Body of pancreas (tissue), 4 donors: Measurements from ENCODE around the gene GRID2. TPM values are rescaled to one million over a fixed set of nuclear protein-coding genes. Genes with fewer than 3 reads are reported as not detected.

Source experiments
- ATAC-seq: fragments of 150-250 bp; one replicate; pipeline ENCODE4 v1.9.1; 2016
- DNase-seq, 4 donors: peaks; one replicate each; pipeline ENCODE4 v3.0.0-alpha.2; 2019
- H3K27ac ChIP-seq, 4 donors: fragments of 200-600 bp; sonication (generic); 1 replicate in 3 of 4; 2 replicates in 1 of 4; pipeline versions ENCODE4 v1.5.1 to v1.6.1; 2016 to 2019; ENCODE audit warnings: mild to moderate bottlenecking in 1 of 4, mixed read lengths in 1 of 4, moderate library complexity in 1 of 4
- H3K27me3 ChIP-seq, 2 donors: fragments of 200-600 bp; sonication (generic); one replicate each; pipeline ENCODE4 v1.6.0; 2016; ENCODE audit warnings: mild to moderate bottlenecking in 1 of 2
- H3K36me3 ChIP-seq, 2 donors: fragments of 200-600 bp; sonication (generic); replicated peaks in 1 of 2; 2 replicates each; pipeline ENCODE4 v1.5.1; 2016; ENCODE audit warnings: low read depth in 2 of 2; ENCODE audit not compliant: insufficient read depth in 1 of 2
- H3K4me1 ChIP-seq: fragments of 200-600 bp; sonication (generic); one replicate; pipeline ENCODE4 v1.6.0; 2016
- H3K4me3 ChIP-seq, 2 donors: fragments of 200-600 bp; sonication (generic); 1 replicate in 1 of 2; 2 replicates in 1 of 2; pipeline ENCODE4 v1.5.1; 2016 to 2019
- H3K9me3 ChIP-seq, 3 donors: fragments of 200-600 bp; sonication (generic); 1 replicate in 2 of 3; 2 replicates in 1 of 3; pipeline ENCODE4 v1.5.1; 2016
- CTCF ChIP-seq, 7 experiments: fragments of 450-650 bp in 4 of 7; fragments of 200-600 bp in 3 of 7; sonication (generic) in 3 of 7; IDR thresholded peaks; one replicate each; pipeline ENCODE4 v1.5.1; 2016 to 2019; ENCODE audit warnings: antibody characterized with exemption in 7 of 7
- POLR2A ChIP-seq, 3 donors: fragments of 450-650 bp; IDR thresholded peaks; one replicate each; pipeline ENCODE4 v1.6.1; 2016; ENCODE audit warnings: antibody characterized with exemption in 3 of 3, mild to moderate bottlenecking in 2 of 3
- WGBS, 2 donors: methylation state at CpG; one replicate each; pipeline ENCODE4 v1.1.5; 2017; 5-methylcytosine and 5-hydroxymethylcytosine counted together
- intact Hi-C: fragments of 100-400 bp; cut with DNase I; formaldehyde crosslinking; loops from one replicate; pipeline ENCODE4 v1.15.1; 2023
- total RNA-seq, 2 donors: library from RNA; depleted of rRNA; stranded (reverse); fragments of >200 nt; gene quantifications; one replicate each; pipeline ENCODE4 v1.1.0, GENCODE V29; 2016

Gene GRID2
- total RNA-seq, 2 donors from 2014 or later: not detected

- TF ChIP-seq POLR2A (IDR thresholded peaks at IDR 0.05) (no peak), CTCF (IDR thresholded peaks at IDR 0.05) (no peak)
- no peaks in the 10 kb centered on the region for H3K27me3 ChIP-seq
- H3K9me3 ChIP-seq: no peaks in the 10 kb centered on the region
- intact Hi-C loops: no loop called here
- ATAC-seq (no peak), DNase-seq (no peak)
- no peaks in the 10 kb centered on the region for H3K4me1 ChIP-seq
- no peak overlapping the region for H3K27ac ChIP-seq
- 59 to 83% methylated on average over 1 of the region's 1 CpG for WGBS, 2 donors
- no peak overlapping the region for H3K4me3 ChIP-seq
- no peaks in the 10 kb centered on the region for H3K36me3 ChIP-seq
Observed at GRCh38 chr4:93731456-93731855, 1427.7 kb downstream of the GRID2 start.

GRCh38 chr4:93732509-93732908 lies 1428.7 kb downstream of the GRID2 start:
- Histone ChIP-seq H3K4me1 (no peaks in the 10 kb centered on the region), H3K4me3 (no peak overlapping the region), H3K27me3 (no peaks in the 10 kb centered on the region), H3K27ac (no peak overlapping the region), H3K36me3 (no peaks in the 10 kb centered on the region), H3K9me3 (no peaks in the 10 kb centered on the region)
- intact Hi-C loops: no loop called here
- 48 to 57% methylated on average over 1 of the region's 1 CpG for WGBS, 2 donors
- ATAC-seq (no peak), DNase-seq (no peak)
- TF ChIP-seq POLR2A (IDR thresholded peaks at IDR 0.05): no peak
- no peak for TF ChIP-seq CTCF (IDR thresholded peaks at IDR 0.05)

GRCh38 chr4:93740890-93741289 lies 1437.1 kb downstream of the GRID2 start:
- Histone ChIP-seq H3K4me1 (no peaks in the 10 kb centered on the region), H3K4me3 (no peak overlapping the region), H3K27ac (no peak overlapping the region), H3K9me3 (no peaks in the 10 kb centered on the region), H3K36me3 (no peaks in the 10 kb centered on the region), H3K27me3 (no peaks in the 10 kb centered on the region)
- DNase-seq (no peak), ATAC-seq (no peak)
- intact Hi-C loops: no loop called here
- TF ChIP-seq POLR2A (IDR thresholded peaks at IDR 0.05) (no peak), CTCF (IDR thresholded peaks at IDR 0.05) (no peak)

- Histone ChIP-seq H3K4me3 (no peak overlapping the region), H3K4me1 (no peaks in the 10 kb centered on the region), H3K27ac (no peak overlapping the region), H3K36me3 (no peaks in the 10 kb centered on the region), H3K9me3 (no peaks in the 10 kb centered on the region), H3K27me3 (no peaks in the 10 kb centered on the region)
- ATAC-seq (no peak), DNase-seq (no peak)
- 58 to 60% methylated on average over 2 of the region's 2 CpGs for WGBS, 2 donors
- intact Hi-C loops: no loop called here
- no peak for TF ChIP-seq POLR2A (IDR thresholded peaks at IDR 0.05)
- TF ChIP-seq CTCF (IDR thresholded peaks at IDR 0.05): no peak
Observed at GRCh38 chr4:93743022-93743421, 1439.3 kb downstream of the GRID2 start.

- Histone ChIP-seq H3K9me3 (no peaks in the 10 kb centered on the region), H3K4me3 (no peak overlapping the region), H3K27ac (no peak overlapping the region), H3K36me3 (no peaks in the 10 kb centered on the region), H3K27me3 (no peaks in the 10 kb centered on the region), H3K4me1 (no peaks in the 10 kb centered on the region)
- WGBS, 2 donors: 85 to 93% methylated on average over 1 of the region's 1 CpG
- ATAC-seq: no peak
- intact Hi-C loops: no loop called here
- TF ChIP-seq POLR2A (IDR thresholded peaks at IDR 0.05) (no peak), CTCF (IDR thresholded peaks at IDR 0.05) (no peak)
- no peak for DNase-seq
Observed at GRCh38 chr4:93743635-93744034, 1439.9 kb downstream of the GRID2 start.
